RPMI8226 (cell line): ENCODE measurements around the gene NXF3.
"Not testable (repeated sequence)": the region's sequence is repeated elsewhere in the genome, so short reads cannot be mapped to it uniquely, and the experiment has no call there.

Experiments used
- DNase-seq: peaks from one replicate; pipeline ENCODE4 v3.0.0-alpha.2; 2015

Gene NXF3

DNA sequence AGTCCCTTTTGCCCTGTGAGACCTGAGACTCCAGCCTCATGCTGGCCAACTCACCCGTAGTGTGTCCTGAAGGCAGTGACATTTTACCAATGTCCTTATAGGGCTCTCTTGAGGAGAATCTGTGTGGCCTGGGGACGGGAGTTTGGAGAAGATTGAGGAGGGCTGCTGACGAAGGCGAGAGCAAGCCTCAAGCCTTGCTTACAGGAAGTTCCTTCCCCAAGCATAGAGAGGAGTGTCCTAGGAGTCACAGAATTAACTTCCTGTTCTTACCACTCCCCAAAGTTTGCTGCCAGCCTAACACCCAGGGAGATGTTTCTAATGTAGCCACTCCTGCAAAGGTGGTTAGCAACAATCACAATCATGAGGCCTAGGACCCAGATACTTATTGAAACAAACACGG lies at the start of gene NXF3:
Gene NXF3 (minus strand): TSS at position 202 of the 400 bp plus-strand sequence. CDS start 120 bp downstream, at position 82.
- peak; percentile 41 for DNase-seq

GRCh38 chrX:103136528-103136927 lies 43.6 kb upstream of the NXF3 start:
- not testable (repeated sequence) for DNase-seq

GRCh38 chrX:103124284-103124683 lies 31.3 kb upstream of the NXF3 start:
- DNase-seq: no peak

DNA sequence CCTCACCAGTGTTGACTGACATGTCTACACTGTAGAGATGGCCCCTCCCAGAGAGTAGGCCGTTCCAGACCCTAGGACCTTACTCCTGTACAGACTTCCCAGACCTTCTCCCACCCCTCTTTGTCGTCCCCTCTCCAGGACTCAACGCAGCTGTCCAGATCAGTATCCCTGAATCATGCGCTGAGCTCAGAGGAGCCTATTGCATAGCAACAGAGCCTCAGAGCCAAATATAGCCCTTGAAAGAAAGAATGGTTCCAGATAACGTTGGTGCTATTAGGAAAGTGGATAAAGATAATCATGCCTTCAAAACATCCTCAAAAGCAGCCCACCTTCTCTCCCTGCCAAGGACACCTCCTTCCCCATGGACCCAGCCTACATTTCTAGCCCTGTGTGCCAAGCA lies 27.8 kb upstream of the NXF3 start:
- no peak for DNase-seq

- not testable (repeated sequence) for DNase-seq
These were observed 24.0 kb upstream of the NXF3 start for GRCh38 chrX:103116970-103117369.

DNA sequence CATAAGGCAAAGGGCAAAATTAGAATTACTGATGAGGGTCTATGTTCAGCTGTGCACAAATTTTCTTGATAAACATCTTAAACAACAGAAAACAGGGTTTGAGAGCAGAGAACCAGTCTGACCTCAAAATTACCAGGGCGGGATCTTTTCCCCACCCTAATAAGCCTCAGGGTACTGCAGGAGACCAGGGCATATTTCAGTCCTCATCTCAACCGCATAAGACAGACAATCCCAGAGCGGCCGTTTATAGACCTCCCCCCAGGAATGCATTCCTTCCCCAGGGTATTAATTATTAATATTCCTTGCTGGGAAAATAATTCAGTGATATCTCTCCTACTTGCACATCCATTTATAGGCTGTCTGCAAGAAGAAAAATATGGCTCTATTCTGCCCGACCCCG lies 16.6 kb upstream of the NXF3 start:
- not testable (repeated sequence) for DNase-seq

- DNase-seq: no peak
These were observed 14.9 kb upstream of the NXF3 start for GRCh38 chrX:103107836-103108235.

- DNase-seq: not testable (repeated sequence)
These were observed 14.3 kb upstream of the NXF3 start for GRCh38 chrX:103107227-103107737.

DNA sequence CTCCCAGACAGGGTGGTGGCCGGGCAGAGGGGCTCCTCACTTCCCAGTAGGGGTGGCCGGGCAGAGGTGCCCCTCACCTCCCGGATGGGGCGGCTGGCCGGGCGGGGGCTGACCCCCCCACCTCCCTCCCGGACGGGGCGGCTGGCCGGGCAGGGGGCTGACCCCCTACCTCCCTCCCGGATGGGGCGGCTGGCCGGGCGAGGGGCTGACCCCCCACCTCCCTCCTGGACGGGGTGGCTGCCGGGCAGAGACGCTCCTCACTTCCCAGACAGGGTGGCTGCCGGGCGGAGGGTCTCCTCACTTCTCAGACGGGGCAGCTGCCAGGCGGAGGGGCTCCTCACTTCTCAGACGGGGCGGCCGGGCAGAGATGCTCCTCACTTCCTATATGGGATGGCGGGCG lies 11.4 kb upstream of the NXF3 start:
- DNase-seq: not testable (repeated sequence)

GRCh38 chrX:103103866-103104265 lies 10.9 kb upstream of the NXF3 start:
- not testable (repeated sequence) for DNase-seq

DNA sequence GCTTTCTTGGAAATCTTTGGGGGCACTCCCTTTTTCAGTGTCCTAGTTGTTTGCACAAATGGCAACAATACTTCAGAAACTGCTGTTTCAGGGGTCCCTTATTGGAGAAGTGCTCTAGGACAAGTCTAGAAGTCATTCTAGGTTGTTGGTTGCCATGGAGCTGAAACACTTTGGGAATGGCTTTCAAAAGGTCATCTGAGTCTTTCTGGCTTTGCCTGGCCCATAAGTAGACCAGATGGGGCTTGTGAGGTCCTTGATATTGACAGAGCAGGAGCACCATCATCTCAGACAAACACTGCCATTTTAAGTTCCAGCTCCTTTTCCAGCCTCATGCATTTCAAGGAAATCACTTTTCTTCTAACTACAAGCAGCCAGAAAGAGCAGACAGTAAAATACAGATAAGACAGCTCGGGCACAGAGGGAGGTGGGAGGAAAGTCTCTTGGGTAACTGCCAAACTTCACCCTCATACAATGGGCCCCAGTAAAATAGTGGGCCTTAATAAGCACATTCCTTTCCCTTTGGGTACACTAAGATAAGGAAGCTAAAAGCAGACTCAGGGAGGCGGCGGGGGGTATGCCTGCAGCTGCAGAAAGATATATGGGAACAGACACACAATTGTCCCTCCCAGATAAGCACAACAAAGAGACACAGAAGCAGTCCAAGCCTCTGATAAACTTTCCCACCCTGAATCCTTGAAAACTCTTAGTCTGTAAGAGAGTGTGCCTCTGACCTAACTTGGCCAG lies 8.5 kb upstream of the NXF3 start:
- DNase-seq: no peak

- no peak for DNase-seq
These were observed 7.5 kb upstream of the NXF3 start for GRCh38 chrX:103100484-103100883.

- DNase-seq: no peak
These were observed 6.7 kb upstream of the NXF3 start for GRCh38 chrX:103099691-103100090.

DNA sequence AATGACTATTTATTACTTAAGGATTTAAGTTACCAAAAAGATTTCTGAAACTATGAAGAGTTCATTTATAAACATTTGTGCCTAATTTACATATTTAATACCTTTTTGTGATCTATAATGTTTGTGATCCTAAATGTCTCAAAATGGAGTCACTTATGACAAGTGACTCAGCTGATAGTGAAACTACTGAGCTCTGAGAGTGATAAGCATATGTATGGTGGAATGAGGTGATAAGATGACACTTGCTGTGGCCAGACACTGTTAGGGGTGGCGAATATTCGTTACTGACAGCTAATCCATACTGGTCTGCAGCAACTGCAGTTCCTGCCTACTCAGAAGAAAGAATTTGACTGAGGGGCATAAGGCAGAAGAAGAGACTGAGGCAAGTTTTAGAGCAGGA lies 5.5 kb upstream of the NXF3 start:
- DNase-seq: no peak

- no peak for DNase-seq
These were observed 11.9 kb downstream of the NXF3 start for GRCh38 chrX:103081051-103081450.

DNA sequence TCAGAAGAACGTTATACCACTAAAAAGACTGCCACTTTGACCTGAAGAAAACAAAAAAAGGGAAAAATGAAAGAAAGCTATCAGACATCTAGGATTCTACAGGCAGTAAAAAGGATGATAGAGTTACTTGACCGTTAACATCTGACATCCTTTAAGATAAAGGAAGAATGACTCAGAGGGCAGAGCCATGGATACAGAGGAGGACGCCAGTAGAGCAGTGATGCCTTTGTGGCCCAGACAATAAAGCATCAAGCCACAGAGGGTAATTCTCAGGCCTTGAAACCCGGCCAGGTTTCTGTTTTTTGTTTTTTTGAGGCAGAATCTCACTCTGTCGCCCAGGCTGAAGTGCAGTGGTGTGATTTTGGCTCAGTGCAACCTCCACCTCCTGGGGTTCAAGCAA lies 19.5 kb downstream of the NXF3 start:
- DNase-seq: peak; percentile 7

DNA sequence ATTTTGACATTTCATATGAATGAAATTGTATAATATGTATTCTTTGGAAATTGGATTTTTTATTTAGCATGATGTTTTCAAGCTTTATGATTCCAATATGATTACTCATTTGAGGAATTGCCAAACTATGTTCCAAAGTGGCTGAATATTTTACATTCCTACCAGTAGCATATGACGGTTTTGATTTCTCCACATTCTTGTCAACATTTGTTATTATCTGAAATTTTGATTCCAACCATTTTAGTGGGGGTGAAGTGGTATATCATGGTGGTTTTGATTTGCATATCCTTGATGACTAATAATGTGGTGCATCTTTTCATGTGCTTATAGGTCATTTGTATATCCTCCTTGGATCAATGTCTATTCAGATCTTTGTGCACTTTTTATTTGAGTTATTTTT lies 26.3 kb downstream of the NXF3 start:
- DNase-seq: no peak

- peak; percentile 25 for DNase-seq
These were observed 29.0 kb downstream of the NXF3 start, which contains the start of gene BEX1 for GRCh38 chrX:103063918-103064434. Gene BEX1, minus strand, starts transcription at chrX:103064171. Its CDS starts 897 bp downstream, at chrX:103063274.

GRCh38 chrX:103063191-103063845 lies 29.6 kb downstream of the NXF3 start:
- DNase-seq: peak; percentile 18

- DNase-seq: no peak
These were observed 31.5 kb downstream of the NXF3 start for GRCh38 chrX:103061486-103061885.

- DNase-seq: no peak
These were observed 36.0 kb downstream of the NXF3 start for GRCh38 chrX:103056902-103057301.

DNA sequence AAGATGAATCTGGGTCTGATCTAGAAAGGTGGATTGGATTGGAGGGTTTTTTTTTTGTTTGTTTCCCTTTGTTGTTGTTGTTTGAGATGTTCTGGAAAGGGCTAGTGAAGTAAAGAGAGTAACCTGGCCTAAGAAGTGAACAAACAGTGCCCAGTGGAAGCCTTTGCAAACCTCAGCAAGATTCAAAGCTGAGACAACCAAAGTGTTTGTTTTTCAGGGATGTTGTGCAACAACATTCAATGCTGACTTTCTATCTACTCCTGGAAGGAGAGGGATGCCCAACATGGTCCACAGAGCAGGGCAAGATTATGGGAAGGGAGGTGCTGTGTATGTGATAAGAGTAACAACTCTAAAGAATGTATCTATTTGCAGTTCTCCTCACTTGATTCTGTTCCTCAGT lies 40.3 kb downstream of the NXF3 start:
- no peak for DNase-seq

DNA sequence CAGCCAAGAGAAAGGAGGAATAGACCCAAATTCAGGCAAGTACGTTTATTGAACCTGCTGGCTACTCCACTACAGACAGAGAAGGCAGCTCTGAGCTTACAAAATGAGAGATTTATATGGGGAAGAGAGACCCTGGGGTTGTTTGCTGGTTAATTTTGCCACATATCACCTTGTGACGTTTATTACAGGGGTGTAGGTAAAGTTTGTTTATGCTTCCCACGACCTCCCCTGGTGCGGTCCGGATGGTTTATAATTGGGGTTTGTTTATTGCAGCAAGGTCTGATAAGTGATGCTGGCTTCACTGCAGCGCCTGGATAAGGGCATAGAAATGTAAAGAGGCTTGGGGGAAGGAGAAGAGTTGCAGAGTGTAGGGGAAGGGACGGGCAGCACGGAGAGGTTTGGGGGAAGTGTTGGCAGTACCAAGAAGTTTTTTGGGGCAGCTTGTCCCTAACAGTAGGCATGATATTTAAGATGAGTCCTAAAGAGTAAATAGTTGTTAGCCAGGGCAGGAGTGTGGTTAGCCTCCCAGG lies 41.6 kb downstream of the NXF3 start:
- no peak for DNase-seq

- DNase-seq: not testable (repeated sequence)
These were observed 59.6 kb downstream of the NXF3 start for GRCh38 chrX:103033371-103033770.
